Stimulated activated CD8-positive, alpha-beta memory T cell treated with anti-CD3 and anti-CD28 coated beads, Interleukin-12 subunit alpha, Interleukin-12 subunit beta, amount 100 ng/mL, for 24 hours (primary cell): ENCODE measurements around the gene ENTHD1.

Source experiments
- DNase-seq: peaks from one replicate; pipeline ENCODE4 v3.0.0-alpha.2; 2020; ENCODE audit errors: extremely low read depth

ENTHD1 gene

GRCh38 chr22:39714321-39714720 lies 179.2 kb downstream of the ENTHD1 start:
- DNase-seq, result no peak

- no peak for DNase-seq
These were observed 179.7 kb downstream of the ENTHD1 start for GRCh38 chr22:39713799-39714290.

GRCh38 chr22:39712751-39713525 lies 180.6 kb downstream of the ENTHD1 start:
- no peak for DNase-seq

GRCh38 chr22:39712081-39712480 lies 181.5 kb downstream of the ENTHD1 start:
- no peak for DNase-seq

GRCh38 chr22:39710380-39711150 lies 183.0 kb downstream of the ENTHD1 start:
- no peak for DNase-seq

- DNase-seq, result no peak
These were observed 185.7 kb downstream of the ENTHD1 start for GRCh38 chr22:39707816-39708215.

GRCh38 chr22:39707351-39707750 lies 186.2 kb downstream of the ENTHD1 start:
- no peak for DNase-seq

- no peak for DNase-seq
These were observed 187.0 kb downstream of the ENTHD1 start for GRCh38 chr22:39706376-39707140.

- DNase-seq, result no peak
These were observed 188.2 kb downstream of the ENTHD1 start for GRCh38 chr22:39705386-39705785.

GRCh38 chr22:39703928-39704639 lies 189.5 kb downstream of the ENTHD1 start:
- no peak for DNase-seq

GRCh38 chr22:39703091-39703490 lies 190.5 kb downstream of the ENTHD1 start:
- DNase-seq, result no peak

- no peak for DNase-seq
These were observed 193.0 kb downstream of the ENTHD1 start for GRCh38 chr22:39700565-39700964.

GRCh38 chr22:39699631-39700360 lies 193.8 kb downstream of the ENTHD1 start:
- DNase-seq, result no peak

- DNase-seq, result no peak
These were observed 195.7 kb downstream of the ENTHD1 start for GRCh38 chr22:39697790-39698430.

- DNase-seq, result no peak
These were observed 199.5 kb downstream of the ENTHD1 start for GRCh38 chr22:39693943-39694500.
